Measurements from ENCODE around the gene DRICH1.
"Not testable (repeated sequence)": the region's sequence is repeated elsewhere in the genome, so short reads cannot be mapped to it uniquely, and the experiment has no call there.

Gene DRICH1

DNA sequence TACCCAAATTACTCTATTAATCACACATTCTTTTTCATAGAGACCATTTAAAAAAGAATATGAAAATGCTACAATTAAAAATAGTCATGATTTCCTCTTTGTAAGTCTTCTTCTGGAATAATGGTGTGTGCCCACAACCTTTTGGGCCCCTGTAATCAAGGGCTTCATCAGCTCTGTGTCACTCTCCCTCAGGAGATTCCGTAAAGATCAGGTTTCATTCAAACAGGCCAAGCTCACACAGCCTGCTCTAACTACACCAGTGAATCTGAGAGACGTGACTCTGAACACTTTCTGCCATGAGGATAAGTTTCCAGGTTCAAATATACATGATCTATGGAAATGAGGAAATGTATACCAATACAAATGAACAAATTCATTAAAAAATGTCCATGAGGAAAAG is 9.5 kb downstream of the DRICH1 start:
- peaks cover 3% of the 10 kb centered on the region for H3K36me3 Mint-ChIP-seq (ENCODE audit: low read depth)
- no peak overlapping the region for H3K4me3 Mint-ChIP-seq
- H3K27ac Mint-ChIP-seq: no peak overlapping the region
- H3K27me3 Mint-ChIP-seq (ENCODE audit: low read depth): no peaks in the 10 kb centered on the region
- peaks cover 4% of the 10 kb centered on the region for H3K4me1 Mint-ChIP-seq (ENCODE audit: low read depth)
- H3K9me3 Mint-ChIP-seq: no peaks in the 10 kb centered on the region

DNA sequence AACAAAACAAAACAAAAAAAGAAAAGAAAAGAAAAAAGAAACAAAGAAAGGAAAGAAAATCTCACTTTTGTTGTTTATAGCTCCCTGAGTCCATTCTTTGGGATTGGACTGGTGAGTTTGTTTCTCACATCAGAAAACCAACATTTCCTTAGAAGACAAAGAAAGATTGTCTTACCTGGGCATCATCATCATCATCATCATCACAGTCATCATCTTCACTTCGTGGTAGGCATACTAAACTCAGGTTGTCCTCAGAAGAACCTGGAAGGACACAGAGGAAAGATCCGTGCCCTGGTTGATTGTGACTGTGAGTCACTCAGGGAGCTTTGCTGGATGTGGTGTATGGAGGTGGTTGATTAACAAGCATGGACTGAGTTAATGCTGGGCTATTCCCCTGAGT is 10.2 kb downstream of the DRICH1 start:
- H3K27ac Mint-ChIP-seq; H3K27me3 Mint-ChIP-seq (ENCODE audit: low read depth); H3K4me1 Mint-ChIP-seq (ENCODE audit: low read depth); H3K36me3 Mint-ChIP-seq (ENCODE audit: low read depth); H3K9me3 Mint-ChIP-seq; H3K4me3 Mint-ChIP-seq: not testable (repeated sequence)

DNA sequence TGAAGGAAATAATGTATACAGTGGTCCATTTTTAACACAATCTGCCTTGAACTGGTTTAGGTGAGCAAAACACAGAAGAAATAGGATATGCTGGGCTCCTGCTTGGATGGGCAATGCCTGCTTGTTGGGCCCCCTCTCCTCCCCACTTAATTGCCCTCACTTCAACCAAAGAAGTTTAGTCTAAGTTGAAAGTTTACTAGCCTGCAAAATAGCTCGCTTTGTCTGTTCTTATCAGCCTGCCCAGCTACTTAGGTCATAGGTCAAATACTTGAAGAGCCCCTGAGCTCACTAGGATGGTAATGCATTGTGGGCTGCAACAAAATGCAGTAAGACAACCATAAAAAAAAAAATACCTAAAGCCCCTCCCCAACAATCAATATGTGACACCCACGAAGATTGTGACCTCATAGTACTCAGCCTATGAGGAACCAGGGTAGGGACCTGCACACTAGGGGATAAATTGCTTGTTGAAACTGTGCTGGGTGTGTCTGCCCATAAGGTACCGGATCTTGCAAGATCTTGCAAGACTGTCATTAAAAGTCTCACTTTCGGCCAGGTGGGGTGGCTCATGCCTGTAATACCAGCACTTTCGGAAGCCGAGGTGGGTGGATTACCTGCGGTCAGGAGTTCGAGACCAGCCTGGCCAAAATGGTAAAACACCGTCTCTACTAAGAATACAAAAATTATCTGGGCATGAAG is 10.9 kb downstream of the DRICH1 start:
- Mint-ChIP-seq H3K4me3 (no peak overlapping the region), H3K9me3 (no peaks in the 10 kb centered on the region), H3K4me1 (ENCODE audit: low read depth) (no peaks in the 10 kb centered on the region), H3K27me3 (ENCODE audit: low read depth) (no peaks in the 10 kb centered on the region), H3K36me3 (ENCODE audit: low read depth) (peaks cover 3% of the 10 kb centered on the region), H3K27ac (no peak overlapping the region)

DNA sequence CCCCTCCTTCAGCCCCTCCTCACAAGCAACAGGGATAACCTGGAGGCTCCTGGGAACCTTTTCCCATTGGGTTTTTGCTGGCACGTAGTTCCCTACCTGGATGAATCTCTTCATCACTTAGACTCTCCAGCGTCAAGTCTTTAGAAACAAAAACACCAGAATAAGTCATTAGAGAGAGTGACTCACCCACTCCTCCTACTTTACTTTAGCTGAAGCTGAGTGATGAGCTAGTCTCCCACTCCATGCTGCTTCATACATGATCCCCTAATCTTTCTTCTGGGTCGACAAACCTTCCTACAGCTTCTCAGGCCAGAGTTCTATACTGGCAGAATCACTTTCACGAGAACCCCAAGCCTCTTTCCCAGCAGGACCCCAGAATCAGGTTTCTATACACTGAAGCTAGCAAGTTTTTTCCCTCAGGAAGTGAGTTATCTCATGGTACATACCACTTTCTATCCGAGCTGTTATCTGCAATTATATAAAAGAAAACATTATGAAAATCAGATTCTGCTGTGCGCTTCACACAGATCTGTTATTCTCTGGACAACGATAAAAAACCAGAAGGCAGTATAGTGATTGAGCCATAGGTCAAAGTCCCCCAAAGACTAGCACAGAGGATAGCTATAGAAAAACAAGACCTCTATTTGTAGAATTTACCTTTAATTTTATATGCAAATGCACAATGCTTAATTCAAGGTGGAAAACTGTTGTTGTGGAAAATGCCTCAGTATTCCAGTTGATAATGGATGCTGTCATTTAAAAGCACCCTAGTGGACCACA is 18.7 kb downstream of the DRICH1 start:
- H3K9me3 Mint-ChIP-seq: no peaks in the 10 kb centered on the region
- H3K4me3 Mint-ChIP-seq: no peak overlapping the region
- no peaks in the 10 kb centered on the region for H3K36me3 Mint-ChIP-seq (ENCODE audit: low read depth)
- H3K27ac Mint-ChIP-seq: no peak overlapping the region
- peaks cover 18% of the 10 kb centered on the region for H3K4me1 Mint-ChIP-seq (ENCODE audit: low read depth)
- H3K27me3 Mint-ChIP-seq (ENCODE audit: low read depth): no peaks in the 10 kb centered on the region

DNA sequence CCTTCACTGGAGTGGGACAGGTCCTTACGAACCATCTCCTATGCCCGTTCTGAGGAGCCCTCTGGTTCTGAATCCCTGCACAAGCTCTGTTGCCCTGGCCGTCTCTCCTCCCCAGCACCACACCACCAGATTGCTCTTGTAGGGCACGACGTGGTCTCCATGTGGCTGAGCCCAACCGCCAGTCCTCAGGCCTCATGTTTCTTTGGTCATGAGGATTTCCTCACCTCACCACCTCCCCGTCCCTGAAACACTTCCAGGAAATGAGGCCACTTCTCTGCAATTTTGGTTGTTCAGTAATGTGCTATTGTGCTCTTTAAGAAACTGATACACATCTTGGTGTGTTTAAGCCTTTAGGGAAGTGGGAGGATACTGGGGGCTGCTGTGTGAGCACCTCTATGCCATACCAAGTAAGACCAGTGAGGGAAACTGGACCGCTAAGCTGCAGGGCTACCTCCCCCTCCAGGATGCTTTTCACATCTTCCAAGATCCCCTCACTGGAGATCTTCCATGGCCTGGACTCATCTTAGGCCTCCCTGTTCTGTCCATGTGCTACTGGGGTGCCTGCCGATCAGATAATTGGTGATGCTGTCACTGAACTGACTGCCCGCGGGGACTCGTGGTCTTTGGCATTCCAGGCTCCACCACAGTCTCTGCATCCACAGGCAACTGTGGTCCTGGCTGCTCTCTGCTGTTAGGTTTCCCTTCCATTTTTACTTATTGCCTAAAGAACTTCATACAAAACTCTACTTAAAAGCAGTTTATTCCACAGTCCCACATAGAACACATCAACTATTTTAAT is 21.9 kb downstream of the DRICH1 start:
- Mint-ChIP-seq H3K27me3 (ENCODE audit: low read depth) (no peaks in the 10 kb centered on the region), H3K4me1 (ENCODE audit: low read depth) (peaks cover 18% of the 10 kb centered on the region), H3K27ac (peak overlapping the region; percentile 28), H3K4me3 (no peak overlapping the region), H3K9me3 (no peaks in the 10 kb centered on the region), H3K36me3 (ENCODE audit: low read depth) (no peaks in the 10 kb centered on the region)

DNA sequence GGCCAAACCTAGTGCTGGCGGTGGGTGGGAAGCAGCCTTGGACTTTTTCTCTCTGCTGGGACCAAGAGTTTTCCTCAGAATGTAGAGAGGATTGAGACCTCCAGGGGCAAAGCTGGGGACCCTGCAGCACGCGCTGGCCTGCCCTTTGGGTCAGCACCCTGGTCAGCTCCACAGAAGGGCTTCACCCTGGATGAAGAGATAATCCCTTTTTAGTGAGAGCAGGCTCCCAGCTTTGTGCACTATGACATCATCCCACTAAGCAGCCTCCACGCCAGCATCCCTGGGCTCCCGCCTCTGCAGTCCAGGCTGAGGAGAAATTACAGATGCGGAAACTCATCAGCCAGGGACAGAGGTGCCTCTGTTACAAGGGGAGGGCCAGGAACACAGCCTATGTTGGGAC is 23.5 kb downstream of the DRICH1 start:
- Mint-ChIP-seq H3K9me3 (no peaks in the 10 kb centered on the region), H3K36me3 (ENCODE audit: low read depth) (no peaks in the 10 kb centered on the region), H3K4me1 (ENCODE audit: low read depth) (peaks cover 18% of the 10 kb centered on the region), H3K27ac (no peak overlapping the region), H3K4me3 (no peak overlapping the region), H3K27me3 (ENCODE audit: low read depth) (peaks cover 3% of the 10 kb centered on the region)

DNA sequence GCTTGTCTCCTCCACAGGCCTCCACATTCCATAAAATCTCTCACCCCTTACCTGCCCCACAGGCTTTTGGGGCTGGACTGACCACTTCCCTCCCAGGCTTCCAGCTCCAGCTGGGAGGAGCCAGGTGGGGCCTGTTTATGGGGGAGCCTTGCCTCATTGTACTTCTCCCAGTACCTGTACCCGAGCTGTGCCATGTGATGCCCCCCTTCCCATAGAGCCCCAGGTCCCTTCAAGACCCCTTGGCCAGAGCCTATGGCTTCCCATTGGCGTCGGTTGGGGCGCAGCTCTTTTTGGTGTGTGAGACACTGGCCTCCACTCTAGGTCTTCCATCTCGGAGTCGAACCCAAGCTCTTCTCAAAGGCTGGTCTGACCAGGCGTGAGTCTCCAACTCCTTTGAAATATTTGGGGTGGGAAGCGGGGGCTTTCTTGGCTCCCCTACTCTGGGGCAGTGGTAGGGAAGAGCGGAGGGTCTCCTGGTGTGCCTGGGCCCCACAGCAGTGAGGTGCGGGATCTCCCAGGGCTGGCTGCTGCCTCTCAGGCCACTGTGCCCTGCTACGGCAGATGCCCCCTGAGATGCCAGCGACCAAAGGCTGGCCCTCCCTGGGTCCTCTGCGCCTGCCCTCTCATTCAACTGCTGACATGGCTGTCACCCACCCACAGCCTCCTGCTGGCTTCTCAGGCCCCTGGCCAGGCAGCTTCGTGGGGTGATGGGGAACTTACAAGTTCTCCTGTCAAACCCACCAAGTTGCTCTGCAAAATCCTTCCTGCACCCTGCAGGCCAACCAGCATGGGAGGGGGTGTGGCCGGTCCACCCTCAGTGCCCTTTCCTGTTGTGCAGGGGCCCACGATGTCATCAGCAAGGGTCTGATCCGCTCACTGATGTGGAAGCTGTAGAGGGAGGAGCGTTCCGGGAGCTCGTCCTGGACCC is 25.7 kb downstream of the DRICH1 start:
- Mint-ChIP-seq H3K27me3 (ENCODE audit: low read depth) (peaks cover 3% of the 10 kb centered on the region), H3K9me3 (no peaks in the 10 kb centered on the region), H3K4me1 (ENCODE audit: low read depth) (peaks cover 14% of the 10 kb centered on the region), H3K27ac (no peak overlapping the region), H3K36me3 (ENCODE audit: low read depth) (no peaks in the 10 kb centered on the region), H3K4me3 (no peak overlapping the region)

DNA sequence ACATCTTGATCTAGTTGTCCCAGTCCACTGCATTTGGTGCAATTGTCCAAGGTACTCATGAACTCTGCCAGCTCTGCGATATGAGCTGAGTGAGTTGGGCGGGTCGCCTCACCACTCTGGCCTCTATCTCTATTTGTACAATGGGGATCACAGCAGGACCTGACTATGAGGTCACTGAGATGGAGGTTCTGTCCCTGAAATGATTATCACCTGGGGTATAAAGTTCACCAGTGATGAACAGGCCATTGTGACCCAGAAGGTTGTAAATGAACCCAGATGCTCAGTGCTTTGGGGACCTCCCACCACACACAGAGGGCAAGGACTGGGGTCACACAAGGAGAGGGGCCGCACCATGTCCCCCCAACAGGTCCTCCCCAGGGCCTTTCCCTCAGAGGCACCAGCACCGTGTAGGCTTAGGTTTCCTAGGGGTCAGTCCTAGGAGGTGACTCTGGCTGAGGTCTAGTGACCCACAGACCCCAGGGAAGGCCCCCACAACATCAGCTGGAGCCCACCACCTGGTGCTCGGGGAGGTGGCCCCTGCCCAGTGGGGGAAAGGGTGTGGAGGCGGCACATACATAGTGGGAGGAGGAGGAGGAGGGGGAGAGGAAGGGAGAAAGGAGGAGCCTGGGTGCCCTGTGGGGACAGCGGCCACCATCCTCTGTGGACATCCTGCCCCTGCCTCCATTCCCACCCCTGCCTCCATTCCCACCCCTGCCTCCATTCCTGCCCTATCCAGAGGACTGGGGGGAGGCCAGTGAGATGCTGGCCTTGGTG is 27.0 kb downstream of the DRICH1 start:
- Mint-ChIP-seq H3K27me3 (ENCODE audit: low read depth) (peaks cover 3% of the 10 kb centered on the region), H3K27ac (no peak overlapping the region), H3K36me3 (ENCODE audit: low read depth) (no peaks in the 10 kb centered on the region), H3K9me3 (no peaks in the 10 kb centered on the region), H3K4me3 (no peak overlapping the region), H3K4me1 (ENCODE audit: low read depth) (peaks cover 6% of the 10 kb centered on the region)

DNA sequence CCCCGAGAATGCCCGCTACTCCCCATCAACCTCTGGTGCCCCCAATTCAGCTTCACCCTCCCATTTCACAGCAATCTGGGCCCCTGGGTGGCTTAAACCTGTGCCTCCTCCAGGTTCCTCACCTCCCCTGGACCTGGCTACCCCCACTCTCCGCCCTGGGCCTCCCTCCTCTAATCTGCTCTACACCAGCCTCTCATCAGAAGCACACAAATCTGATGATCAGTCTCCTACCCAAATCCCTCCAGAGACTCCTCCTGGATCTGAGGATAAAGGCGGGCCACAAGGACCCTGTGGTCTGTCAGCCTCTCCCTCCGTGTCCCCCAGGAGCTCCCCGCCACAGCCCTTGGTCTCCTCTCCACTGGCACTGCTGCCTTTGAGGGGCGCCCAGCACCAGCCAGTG is 28.9 kb downstream of the DRICH1 start:
- Mint-ChIP-seq H3K4me3 (no peak overlapping the region), H3K27me3 (ENCODE audit: low read depth) (peaks cover 3% of the 10 kb centered on the region), H3K27ac (no peak overlapping the region), H3K4me1 (ENCODE audit: low read depth) (no peaks in the 10 kb centered on the region), H3K9me3 (no peaks in the 10 kb centered on the region), H3K36me3 (ENCODE audit: low read depth) (no peaks in the 10 kb centered on the region)

DNA sequence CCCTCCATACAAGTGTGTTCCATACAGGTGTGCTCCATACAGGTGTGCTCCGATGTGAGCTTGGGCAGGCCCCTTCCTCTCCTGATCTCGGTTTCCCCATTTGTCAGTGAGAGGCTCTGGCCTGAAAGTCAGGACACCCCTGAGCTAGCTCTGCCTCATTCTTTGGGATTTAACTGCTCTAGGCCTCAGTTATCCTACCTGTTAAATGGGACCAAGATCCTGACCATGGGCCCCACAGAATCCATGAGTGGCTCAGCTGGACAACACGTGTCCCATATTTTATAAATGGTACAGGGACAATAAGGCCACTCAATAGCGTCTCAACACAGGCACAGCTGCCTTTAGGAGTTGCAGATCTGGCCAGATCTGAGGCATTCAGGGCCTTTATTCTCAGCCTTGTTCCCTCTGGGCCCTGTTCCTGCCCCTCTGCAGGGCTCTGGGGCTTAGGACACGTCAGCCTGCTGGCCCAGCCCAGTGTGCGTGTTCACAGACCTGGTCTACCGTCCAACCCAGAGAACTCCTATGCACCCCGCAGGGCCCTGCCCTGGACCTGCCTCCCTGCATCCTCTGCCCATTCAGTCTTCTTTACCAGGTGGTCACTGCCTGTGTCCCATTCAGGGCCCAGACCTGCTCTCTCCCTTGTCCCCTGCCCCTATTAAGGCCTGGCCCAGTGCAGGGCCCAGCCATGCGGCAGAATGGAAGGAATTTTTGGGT is 33.2 kb downstream of the DRICH1 start:
- H3K27ac Mint-ChIP-seq: no peak overlapping the region
- no peaks in the 10 kb centered on the region for H3K4me1 Mint-ChIP-seq (ENCODE audit: low read depth)
- H3K27me3 Mint-ChIP-seq (ENCODE audit: low read depth): peaks cover 2% of the 10 kb centered on the region
- H3K9me3 Mint-ChIP-seq: no peaks in the 10 kb centered on the region
- no peaks in the 10 kb centered on the region for H3K36me3 Mint-ChIP-seq (ENCODE audit: low read depth)
- H3K4me3 Mint-ChIP-seq: no peak overlapping the region

DNA sequence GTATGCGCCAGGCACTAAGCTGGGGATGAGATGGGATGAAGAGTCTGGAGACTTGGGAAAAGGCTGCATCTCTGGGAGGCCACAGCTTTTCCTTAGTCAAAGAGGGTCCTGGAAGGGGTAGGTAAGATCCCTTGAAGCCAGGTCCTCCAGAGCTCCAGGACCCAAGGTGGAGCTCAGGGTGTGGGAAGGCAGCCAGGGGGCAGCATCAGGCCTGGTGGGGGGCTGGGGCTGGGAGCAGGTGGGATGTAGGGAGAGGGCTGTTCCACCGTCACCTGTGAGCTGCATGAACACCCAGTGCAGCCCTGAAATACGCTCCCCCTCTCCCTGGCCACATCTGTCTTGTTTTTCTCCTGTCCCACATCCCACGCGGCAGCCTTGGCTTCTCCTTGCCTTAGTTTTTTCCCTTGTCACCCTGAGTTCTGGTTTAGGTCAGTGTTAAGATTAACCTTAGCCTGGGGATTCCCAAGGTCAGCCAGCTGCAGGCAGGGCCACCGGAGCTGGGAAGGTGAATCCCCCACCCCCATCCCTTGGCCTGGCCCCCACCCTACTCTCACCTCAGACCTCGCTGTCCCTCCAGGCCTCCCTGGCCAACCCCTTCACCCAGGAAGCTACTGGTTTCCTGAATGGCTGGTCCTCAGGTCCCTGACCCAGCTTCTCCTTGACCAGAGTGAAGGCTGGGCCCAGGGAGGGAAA is 34.4 kb downstream of the DRICH1 start:
- not testable (repeated sequence) for H3K36me3 Mint-ChIP-seq (ENCODE audit: low read depth); H3K27me3 Mint-ChIP-seq (ENCODE audit: low read depth); H3K27ac Mint-ChIP-seq; H3K4me1 Mint-ChIP-seq (ENCODE audit: low read depth); H3K4me3 Mint-ChIP-seq; H3K9me3 Mint-ChIP-seq

DNA sequence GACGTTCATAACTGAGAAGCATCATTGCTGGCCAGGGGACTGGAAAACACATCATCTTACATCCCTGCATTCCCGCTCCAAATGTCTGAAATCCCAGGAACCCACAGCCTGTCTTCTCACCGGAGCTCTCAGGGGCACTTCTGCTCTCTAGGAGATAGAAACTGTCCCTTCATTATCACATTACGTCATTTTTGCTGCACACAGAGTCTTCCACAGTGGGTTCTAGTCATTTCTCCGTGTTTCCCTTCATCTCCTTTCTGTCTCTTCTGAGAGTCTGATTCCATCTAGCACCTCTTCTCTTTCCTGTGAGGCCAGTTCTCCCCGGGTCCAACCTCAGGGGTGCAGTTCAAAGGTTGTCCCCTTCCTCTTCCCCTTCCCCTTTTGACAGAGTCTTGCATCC is 36.2 kb downstream of the DRICH1 start:
- H3K9me3 Mint-ChIP-seq; H3K4me3 Mint-ChIP-seq; H3K4me1 Mint-ChIP-seq (ENCODE audit: low read depth); H3K27me3 Mint-ChIP-seq (ENCODE audit: low read depth); H3K36me3 Mint-ChIP-seq (ENCODE audit: low read depth); H3K27ac Mint-ChIP-seq: not testable (repeated sequence)

DNA sequence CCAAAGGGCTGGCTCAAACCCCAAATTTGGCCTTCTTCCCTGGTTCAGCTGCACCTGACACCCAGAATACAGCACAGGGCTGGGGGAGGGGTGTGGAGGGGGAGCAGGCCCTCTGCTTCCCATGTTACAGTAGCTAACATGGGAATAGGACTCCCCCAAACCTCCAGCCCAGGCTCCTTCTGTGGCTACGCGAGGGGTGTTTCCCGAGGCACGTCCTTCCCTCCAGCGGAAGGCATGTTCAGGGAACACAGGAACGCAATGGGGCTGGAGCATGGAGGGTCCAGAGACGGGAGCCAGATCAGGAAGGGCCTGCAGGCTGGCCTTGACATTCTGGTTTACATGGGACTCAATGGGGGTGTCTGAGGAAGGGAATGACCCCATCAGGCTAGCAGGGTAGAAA is 40.3 kb downstream of the DRICH1 start:
- H3K27ac Mint-ChIP-seq: no peak overlapping the region
- no peaks in the 10 kb centered on the region for H3K27me3 Mint-ChIP-seq (ENCODE audit: low read depth)
- no peak overlapping the region for H3K4me3 Mint-ChIP-seq
- no peaks in the 10 kb centered on the region for H3K36me3 Mint-ChIP-seq (ENCODE audit: low read depth)
- H3K4me1 Mint-ChIP-seq (ENCODE audit: low read depth): no peaks in the 10 kb centered on the region
- H3K9me3 Mint-ChIP-seq: no peaks in the 10 kb centered on the region

Measured in T-helper 1 cell treated with Interleukin-12 subunit alpha and Interleukin-12 subunit beta and Interleukin-4 antibody, amounts not matched to agents 30 μg/mL and 1 μg/mL, for 36 hours (primary cell).